Stimulated activated memory B cell treated with anti-CD40 and anti-IgM and Interleukin-4, amounts not matched to agents 10 μg/mL and 1 μg/mL and 100 μg/mL, for 72 hours (primary cell): ENCODE measurements around the gene CORO2A.

Experiments
- ATAC-seq: fragments of 150-1000 bp; cut with Tn5 transposase; 2 replicates; pipeline ENCODE4 v1.10.0; 2021
- H3K27ac Mint-ChIP-seq: one replicate; pipeline ENCODE4 v1.8.0; 2022; ENCODE audit warnings: mild to moderate bottlenecking, mixed read lengths
- H3K27me3 Mint-ChIP-seq: one replicate; pipeline ENCODE4 v1.8.0; 2022; ENCODE audit warnings: mixed read lengths
- H3K36me3 Mint-ChIP-seq: one replicate; pipeline ENCODE4 v1.8.0; 2022; ENCODE audit warnings: mixed read lengths
- H3K4me1 Mint-ChIP-seq: one replicate; pipeline ENCODE4 v1.8.0; 2022; ENCODE audit warnings: mixed read lengths
- H3K4me3 Mint-ChIP-seq: one replicate; pipeline ENCODE4 v1.8.0; 2022; ENCODE audit warnings: mild to moderate bottlenecking, moderate library complexity, mixed read lengths
- H3K9me3 Mint-ChIP-seq: one replicate; pipeline ENCODE4 v1.8.0; 2022; ENCODE audit warnings: mixed read lengths

CORO2A gene

DNA sequence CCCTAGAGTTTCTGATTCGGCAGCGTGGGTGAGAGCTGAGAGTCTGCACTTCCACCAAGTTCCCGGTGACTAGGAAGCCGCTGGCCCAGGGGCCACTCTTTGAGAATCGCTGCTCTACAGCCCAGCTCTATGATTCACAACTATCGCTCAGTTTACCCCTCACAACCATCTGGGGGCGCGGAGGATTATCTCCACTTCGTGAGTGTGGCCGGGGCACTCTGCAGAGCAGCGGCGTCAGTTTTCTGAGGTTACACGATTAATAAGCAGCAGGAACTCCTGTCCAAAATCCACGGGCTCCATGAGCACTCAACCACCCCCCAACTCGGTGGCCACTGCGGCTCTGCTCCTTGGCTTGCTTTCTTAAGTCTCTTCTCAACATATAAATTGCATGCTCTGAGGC is 19.3 kb downstream of the CORO2A start:
- peaks cover 18% of the 10 kb centered on the region for H3K4me1 Mint-ChIP-seq
- H3K4me3 Mint-ChIP-seq, result no peak overlapping the region
- H3K9me3 Mint-ChIP-seq, result no peaks in the 10 kb centered on the region
- H3K36me3 Mint-ChIP-seq, result no peaks in the 10 kb centered on the region
- H3K27ac Mint-ChIP-seq, result no peak overlapping the region
- no peaks in the 10 kb centered on the region for H3K27me3 Mint-ChIP-seq
- ATAC-seq, result no peak

DNA sequence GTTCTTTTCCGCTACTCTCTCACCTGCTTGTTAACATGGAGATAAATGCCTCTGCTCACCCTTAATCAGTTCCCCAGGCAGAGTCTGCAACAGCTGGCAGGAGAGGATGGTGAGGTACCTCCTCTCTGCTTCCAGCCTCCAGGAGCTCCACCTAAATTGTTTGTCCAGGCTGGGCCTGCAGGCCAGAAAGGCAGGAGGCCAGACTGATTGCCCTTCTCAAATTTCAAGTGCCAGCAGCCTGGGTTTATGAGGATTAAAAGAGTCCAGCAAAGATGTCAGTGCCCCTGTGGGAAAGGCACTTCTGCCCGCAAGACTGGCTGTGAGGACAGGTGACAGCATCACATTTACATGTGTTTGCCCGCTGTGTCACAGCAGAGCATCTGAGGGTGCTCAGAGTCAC is 19.8 kb downstream of the CORO2A start:
- no peaks in the 10 kb centered on the region for H3K9me3 Mint-ChIP-seq
- H3K27ac Mint-ChIP-seq, result no peak overlapping the region
- peaks cover 18% of the 10 kb centered on the region for H3K4me1 Mint-ChIP-seq
- H3K27me3 Mint-ChIP-seq, result no peaks in the 10 kb centered on the region
- H3K4me3 Mint-ChIP-seq, result no peak overlapping the region
- ATAC-seq, result no peak
- no peaks in the 10 kb centered on the region for H3K36me3 Mint-ChIP-seq

DNA sequence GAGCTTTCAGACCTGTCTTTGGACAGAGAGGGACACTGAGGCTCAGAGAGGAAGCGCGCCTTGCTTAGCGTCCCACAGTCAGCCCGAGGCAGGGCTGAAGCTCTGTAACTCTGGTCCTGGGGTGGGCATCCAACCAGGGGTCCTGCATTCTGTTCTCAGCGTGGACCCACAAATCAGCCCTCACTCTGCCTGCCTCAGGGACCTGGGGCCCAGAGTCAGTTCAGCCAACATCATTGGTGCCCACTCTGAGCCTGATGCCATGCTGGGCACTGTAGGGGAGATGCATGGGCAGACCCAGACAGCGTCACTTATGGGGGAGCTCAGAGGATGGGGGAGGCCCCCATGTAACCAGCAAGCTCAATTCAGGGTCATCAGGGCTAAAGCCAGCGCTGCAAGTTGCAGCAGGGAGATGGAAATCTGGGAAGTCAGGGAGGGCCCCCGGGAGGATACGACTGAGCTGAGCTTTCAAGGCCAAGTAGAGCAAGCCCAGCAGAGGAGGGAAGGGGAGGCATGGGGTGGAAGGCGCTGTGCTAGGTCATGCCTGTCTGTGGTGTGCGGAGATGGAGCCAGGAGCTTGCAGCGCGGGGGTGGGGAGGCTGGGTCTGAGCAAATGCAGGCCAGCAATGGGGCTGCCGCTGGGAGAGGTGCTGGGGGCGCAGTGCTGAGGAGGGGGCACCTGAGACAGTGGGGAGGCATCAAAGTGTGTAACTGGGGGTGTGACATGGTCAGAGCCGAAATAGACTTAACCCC is 21.1 kb downstream of the CORO2A start:
- peaks cover 18% of the 10 kb centered on the region for H3K4me1 Mint-ChIP-seq
- H3K36me3 Mint-ChIP-seq, result no peaks in the 10 kb centered on the region
- no peak overlapping the region for H3K4me3 Mint-ChIP-seq
- H3K27me3 Mint-ChIP-seq, result no peaks in the 10 kb centered on the region
- no peak for ATAC-seq
- H3K27ac Mint-ChIP-seq, result no peak overlapping the region
- no peaks in the 10 kb centered on the region for H3K9me3 Mint-ChIP-seq

DNA sequence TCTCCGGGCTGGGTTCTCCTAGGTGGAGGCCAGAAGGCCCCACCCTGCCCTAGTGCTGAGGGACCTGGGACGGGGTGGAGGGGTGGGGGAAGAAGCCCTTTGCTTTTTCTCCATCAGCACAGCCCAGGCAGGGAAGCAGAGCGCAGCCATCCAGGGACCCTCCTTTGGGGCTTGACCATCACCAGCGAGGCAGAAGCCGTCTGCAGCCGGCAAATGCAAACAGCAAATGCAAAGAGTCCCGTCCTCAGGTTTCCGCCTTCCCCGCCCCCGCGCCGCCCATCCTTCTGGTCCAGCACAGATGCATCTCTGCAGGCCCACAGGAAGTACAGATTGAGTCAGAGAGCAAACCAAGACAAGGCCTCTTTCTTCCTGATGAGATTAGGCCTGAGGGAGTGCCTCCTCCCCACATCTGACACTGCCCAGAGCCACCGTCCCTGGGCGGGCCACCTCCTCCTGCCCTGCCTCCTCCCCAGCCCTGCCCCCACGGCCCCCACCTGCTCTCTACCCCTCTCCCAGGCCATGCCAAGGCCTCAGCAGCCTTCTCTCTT is 23.4 kb downstream of the CORO2A start:
- H3K4me3 Mint-ChIP-seq, result peak overlapping the region; percentile 6
- H3K9me3 Mint-ChIP-seq, result no peaks in the 10 kb centered on the region
- H3K4me1 Mint-ChIP-seq, result peaks cover 18% of the 10 kb centered on the region
- no peaks in the 10 kb centered on the region for H3K27me3 Mint-ChIP-seq
- no peaks in the 10 kb centered on the region for H3K36me3 Mint-ChIP-seq
- peak; percentile 95 for ATAC-seq
- H3K27ac Mint-ChIP-seq, result peak overlapping the region; percentile 92

DNA sequence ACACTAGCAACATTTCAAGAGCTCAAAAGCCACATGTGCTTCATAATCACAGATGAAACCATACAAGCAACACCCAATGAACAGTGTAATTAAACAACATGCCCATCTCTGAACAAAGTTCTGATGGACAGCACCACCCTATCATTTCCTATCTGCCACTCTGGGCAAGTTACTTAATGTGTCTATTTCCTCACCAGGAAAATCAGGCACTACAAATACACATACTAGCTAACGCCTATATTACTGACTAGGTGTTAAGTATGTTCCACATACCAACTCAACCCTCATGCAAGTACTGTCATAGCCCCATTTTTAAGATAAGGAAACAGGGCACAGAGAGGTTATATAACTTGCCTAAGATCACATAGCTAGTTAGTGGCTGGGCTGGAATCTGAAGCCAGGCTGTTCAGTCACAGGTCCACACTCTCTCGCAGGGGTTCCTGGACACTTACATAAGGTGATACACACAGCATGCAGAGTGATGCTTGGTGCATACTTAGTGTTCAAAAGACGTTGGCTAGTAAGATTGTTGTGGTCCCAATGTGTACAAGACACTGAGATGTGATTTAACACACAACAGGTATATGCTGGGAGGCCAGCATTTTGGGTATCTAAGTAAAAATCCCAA is 24.2 kb downstream of the CORO2A start:
- H3K4me1 Mint-ChIP-seq, result peaks cover 18% of the 10 kb centered on the region
- H3K27me3 Mint-ChIP-seq, result no peaks in the 10 kb centered on the region
- H3K4me3 Mint-ChIP-seq, result no peak overlapping the region
- H3K9me3 Mint-ChIP-seq, result no peaks in the 10 kb centered on the region
- H3K27ac Mint-ChIP-seq, result peak overlapping the region; percentile 92
- ATAC-seq, result no peak
- no peaks in the 10 kb centered on the region for H3K36me3 Mint-ChIP-seq

DNA sequence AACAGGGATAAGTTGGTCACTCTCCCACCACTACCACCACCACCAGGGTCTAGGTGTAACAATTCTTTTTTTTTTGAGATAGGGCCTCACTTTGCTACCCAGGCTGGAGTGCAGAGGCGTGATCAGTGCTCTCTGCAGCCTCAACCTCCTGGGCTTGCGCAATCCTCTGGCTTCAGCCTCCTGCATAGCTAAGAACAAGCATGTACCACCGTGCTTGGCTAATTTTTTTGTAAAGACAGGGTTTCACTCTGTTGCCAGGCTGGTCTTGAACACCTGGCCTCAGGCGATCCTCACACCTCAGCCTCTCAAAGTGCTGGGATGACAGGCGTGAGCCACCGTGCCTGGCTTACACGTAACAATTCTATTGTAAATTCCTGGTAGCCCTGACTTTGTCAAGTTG is 27.5 kb downstream of the CORO2A start:
- H3K4me1 Mint-ChIP-seq, result peaks cover 14% of the 10 kb centered on the region
- no peak overlapping the region for H3K4me3 Mint-ChIP-seq

DNA sequence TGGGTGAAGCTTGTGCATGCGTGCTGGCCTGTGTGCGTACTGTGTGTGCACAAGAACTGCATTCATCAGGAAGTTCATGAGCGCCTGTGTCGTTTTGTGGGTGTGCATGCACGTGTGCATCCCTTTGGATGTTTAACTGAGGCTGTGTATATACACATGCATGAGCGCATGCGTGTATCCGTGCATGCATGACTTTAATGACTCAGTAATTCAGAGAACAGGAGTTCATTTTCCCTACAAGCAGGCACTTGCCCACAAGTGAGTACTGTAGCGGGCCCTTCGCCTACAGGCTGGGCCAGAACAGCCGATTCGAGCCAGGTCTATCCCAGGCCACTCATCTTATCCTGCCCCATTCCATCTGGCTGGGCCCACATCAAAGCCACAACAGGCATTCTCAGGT is 29.8 kb downstream of the CORO2A start:
- Mint-ChIP-seq H3K9me3 (no peaks in the 10 kb centered on the region), H3K27me3 (no peaks in the 10 kb centered on the region), H3K4me1 (no peaks in the 10 kb centered on the region), H3K4me3 (no peak overlapping the region), H3K27ac (no peak overlapping the region), H3K36me3 (no peaks in the 10 kb centered on the region)
- no peak for ATAC-seq

More for the DNA sequence above, 27.5 kb downstream of the CORO2A start:
- Mint-ChIP-seq H3K27me3 (no peaks in the 10 kb centered on the region), H3K36me3 (no peaks in the 10 kb centered on the region), H3K9me3 (no peaks in the 10 kb centered on the region), H3K27ac (no peak overlapping the region)
- ATAC-seq, result no peak

DNA sequence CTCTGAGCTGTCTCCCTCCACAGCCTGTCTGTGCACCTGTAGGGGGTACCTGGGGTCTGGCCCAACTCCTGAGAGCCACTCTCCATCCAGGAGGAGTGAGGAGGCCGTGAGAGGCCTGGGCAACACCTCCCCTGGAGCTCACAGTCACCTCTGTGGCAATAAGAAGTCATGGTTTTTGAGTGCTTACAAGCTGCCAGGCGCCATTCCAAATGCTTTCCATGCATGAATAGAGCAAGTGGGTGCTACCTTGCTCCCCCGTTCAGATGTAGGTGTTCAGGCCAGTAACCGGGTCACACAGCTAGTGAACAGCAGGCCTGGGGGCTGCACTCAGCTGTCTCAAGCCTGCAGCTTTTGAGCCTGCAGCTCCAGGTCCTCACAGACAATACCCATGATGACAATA is 30.6 kb downstream of the CORO2A start:
- no peaks in the 10 kb centered on the region for H3K27me3 Mint-ChIP-seq
- no peaks in the 10 kb centered on the region for H3K9me3 Mint-ChIP-seq
- H3K4me1 Mint-ChIP-seq, result no peaks in the 10 kb centered on the region
- H3K36me3 Mint-ChIP-seq, result no peaks in the 10 kb centered on the region
- no peak for ATAC-seq
- H3K27ac Mint-ChIP-seq, result no peak overlapping the region
- H3K4me3 Mint-ChIP-seq, result no peak overlapping the region

DNA sequence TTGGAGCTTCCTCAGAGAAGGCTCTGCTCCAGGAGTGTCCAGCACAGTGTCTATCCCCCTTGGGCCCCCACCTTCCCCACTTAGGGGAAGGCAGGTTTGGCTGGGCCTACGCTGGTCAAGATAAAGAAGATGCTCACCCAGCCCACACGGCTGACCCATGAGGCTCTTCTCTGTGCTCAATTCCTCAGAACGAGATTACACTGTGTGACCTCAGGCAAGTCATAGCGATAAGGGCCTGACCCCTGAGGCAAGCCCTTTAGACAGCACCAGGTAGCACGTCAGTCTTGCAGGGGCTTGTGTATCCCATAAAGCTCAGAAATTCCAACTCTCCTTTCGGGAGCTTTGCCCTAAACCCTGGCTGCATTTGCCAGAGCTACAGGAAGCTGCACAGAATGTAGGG is 32.6 kb downstream of the CORO2A start:
- ATAC-seq, result no peak
- Mint-ChIP-seq H3K4me1 (no peaks in the 10 kb centered on the region), H3K27ac (no peak overlapping the region), H3K4me3 (no peak overlapping the region), H3K9me3 (no peaks in the 10 kb centered on the region), H3K36me3 (no peaks in the 10 kb centered on the region), H3K27me3 (no peaks in the 10 kb centered on the region)

DNA sequence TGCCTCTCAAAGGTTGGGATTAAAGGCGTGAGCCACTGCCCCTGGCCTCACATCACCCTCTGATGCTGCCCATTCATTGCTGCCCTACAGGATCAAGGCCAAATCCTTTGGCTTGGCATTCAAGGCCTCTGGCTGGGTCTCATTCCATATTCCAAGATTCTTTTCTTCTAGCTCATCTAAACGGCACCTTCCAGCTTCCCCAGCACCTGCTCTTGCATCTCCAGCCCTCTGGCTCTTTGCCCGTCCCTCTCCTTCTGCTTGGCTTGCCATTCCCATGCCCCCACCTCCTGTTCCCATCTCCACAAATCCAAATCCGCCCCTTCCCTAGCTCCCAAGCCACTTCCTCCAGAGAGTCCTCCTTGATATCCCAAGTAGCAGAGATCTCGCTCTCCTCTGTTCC is 33.1 kb downstream of the CORO2A start:
- no peak overlapping the region for H3K27ac Mint-ChIP-seq
- H3K4me3 Mint-ChIP-seq, result no peak overlapping the region
- no peaks in the 10 kb centered on the region for H3K4me1 Mint-ChIP-seq
- no peaks in the 10 kb centered on the region for H3K9me3 Mint-ChIP-seq
- no peak for ATAC-seq
- no peaks in the 10 kb centered on the region for H3K27me3 Mint-ChIP-seq
- H3K36me3 Mint-ChIP-seq, result no peaks in the 10 kb centered on the region

DNA sequence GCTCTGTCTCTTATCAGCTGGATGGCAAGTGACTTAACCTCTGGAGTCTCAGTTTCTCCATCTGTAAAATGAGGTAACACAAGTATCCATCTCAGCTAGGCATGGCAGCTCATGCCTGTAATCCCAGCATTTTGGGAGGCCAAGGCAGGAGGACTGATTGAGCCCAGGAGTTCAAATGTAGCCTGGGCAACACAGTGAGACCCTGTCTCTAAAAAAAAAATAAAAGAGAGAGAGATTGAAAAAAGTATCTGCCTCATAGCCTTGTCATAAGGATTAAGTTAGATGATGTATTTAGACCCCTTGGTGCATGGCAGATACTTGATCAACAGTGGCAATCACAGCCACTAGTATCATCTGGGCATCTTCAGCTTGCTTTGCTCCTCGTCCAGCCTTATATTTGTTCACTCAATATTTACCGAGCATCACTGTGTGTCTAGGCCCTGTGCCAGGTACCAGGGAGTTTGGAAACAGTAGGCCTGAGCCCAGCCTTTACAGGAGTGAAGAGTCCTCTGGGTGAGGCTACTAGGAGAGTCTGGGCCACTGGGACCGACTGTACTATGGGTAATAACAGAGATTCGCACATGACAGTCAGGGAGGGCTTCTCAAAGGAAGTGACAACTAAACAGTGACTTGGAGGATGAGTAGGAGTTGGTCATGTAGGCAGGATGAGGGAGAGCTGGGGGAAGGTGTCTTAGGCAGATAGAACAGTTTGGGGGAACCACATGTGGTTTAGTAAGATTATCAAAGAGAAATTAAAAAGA is 34.2 kb downstream of the CORO2A start:
- no peak for ATAC-seq
- no peaks in the 10 kb centered on the region for H3K9me3 Mint-ChIP-seq
- H3K27ac Mint-ChIP-seq, result no peak overlapping the region
- H3K4me1 Mint-ChIP-seq, result no peaks in the 10 kb centered on the region
- H3K36me3 Mint-ChIP-seq, result no peaks in the 10 kb centered on the region
- no peak overlapping the region for H3K4me3 Mint-ChIP-seq
- H3K27me3 Mint-ChIP-seq, result no peaks in the 10 kb centered on the region

DNA sequence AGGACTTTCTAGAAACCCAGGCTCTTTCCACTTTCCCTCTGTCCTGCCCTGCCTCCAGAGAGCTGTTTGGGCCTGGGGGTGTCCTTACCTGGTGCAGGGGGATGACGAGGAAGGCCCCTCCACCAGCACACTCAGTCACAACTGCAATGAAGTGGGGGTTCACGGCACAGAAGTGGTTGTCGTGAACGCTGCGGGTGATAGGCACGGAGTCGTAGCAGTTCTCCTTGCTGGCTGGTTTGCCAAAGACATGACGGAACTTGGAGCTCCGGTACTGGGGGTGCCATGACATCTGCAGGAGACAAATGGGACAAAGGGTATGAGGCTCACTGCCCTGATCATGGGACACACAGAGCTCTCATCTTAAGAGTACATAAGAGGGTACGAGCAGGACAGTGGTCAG is 35.1 kb downstream of the CORO2A start:
- H3K4me1 Mint-ChIP-seq, result no peaks in the 10 kb centered on the region
- no peaks in the 10 kb centered on the region for H3K27me3 Mint-ChIP-seq
- ATAC-seq, result no peak
- H3K4me3 Mint-ChIP-seq, result no peak overlapping the region
- H3K36me3 Mint-ChIP-seq, result no peaks in the 10 kb centered on the region
- H3K27ac Mint-ChIP-seq, result no peak overlapping the region
- no peaks in the 10 kb centered on the region for H3K9me3 Mint-ChIP-seq

DNA sequence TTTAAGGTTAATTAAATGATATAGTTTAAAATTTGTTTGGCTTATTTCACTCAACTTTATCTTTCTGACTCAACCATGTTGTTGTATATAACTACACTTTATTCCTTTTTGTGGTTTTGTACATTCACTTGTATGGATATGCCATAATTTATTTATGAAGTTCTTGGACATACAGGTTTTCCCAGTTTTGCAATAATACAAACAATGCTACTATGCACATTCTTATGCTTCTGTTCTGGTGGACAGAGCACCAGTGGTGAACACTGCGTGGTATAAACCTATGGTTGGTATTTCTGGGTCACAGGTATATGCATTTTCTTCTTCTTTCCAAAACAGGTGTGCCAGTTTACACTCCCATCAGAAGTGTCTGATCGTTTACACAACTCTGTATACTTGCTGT is 37.8 kb downstream of the CORO2A start:
- Mint-ChIP-seq H3K36me3 (no peaks in the 10 kb centered on the region), H3K4me3 (no peak overlapping the region), H3K27ac (no peak overlapping the region), H3K9me3 (no peaks in the 10 kb centered on the region), H3K4me1 (no peaks in the 10 kb centered on the region), H3K27me3 (no peaks in the 10 kb centered on the region)
- ATAC-seq, result no peak

DNA sequence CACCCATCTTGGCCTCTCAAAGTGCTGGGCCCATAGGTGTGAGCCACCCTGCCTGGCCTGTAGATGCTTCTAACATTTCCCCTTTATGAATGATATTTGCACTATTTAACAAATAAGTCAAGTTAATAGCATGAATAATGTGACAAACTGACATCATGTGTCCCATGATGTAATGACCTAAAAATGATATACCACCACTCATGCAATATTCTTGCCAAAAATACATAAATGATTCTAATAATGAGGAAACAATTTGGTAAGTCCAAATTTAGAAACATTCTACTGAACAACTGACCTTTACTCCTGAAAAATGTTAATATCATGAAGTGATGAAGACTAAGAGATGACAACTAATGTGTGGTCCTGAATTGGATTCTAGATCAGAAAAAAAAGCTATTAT is 39.9 kb downstream of the CORO2A start:
- no peaks in the 10 kb centered on the region for H3K36me3 Mint-ChIP-seq
- ATAC-seq, result no peak
- no peaks in the 10 kb centered on the region for H3K4me1 Mint-ChIP-seq
- no peak overlapping the region for H3K27ac Mint-ChIP-seq
- H3K27me3 Mint-ChIP-seq, result no peaks in the 10 kb centered on the region
- H3K9me3 Mint-ChIP-seq, result no peaks in the 10 kb centered on the region
- H3K4me3 Mint-ChIP-seq, result no peak overlapping the region

DNA sequence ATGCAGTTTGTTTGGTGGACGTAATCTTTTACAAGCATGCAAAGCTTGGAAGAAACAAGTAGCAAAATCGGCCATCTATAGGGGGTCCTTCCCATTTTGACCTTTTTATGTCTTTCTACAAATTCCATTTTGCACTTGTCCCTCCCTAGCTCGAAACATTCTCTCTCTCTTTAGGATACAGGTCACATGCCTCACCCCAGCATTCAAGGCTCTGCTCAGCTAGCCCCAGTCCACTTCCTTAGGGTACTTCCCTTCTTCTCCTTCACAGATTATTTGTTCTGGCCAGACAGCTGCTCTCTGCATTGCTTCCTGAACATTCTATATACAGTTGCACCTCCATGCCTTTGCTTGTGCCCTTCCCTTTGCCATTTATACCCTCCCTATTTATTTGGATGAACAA is 41.7 kb downstream of the CORO2A start:
- ATAC-seq, result no peak
- no peak overlapping the region for H3K4me3 Mint-ChIP-seq
- peaks cover 18% of the 10 kb centered on the region for H3K4me1 Mint-ChIP-seq
- H3K27me3 Mint-ChIP-seq, result no peaks in the 10 kb centered on the region
- no peaks in the 10 kb centered on the region for H3K9me3 Mint-ChIP-seq
- H3K27ac Mint-ChIP-seq, result no peak overlapping the region
- no peaks in the 10 kb centered on the region for H3K36me3 Mint-ChIP-seq
